NOMO-1 treated with DMSO at 0.1 percent for 48 hours (cell line): ENCODE measurements around the gene RNF151.

Experiments
- DNase-seq: peaks from one replicate; lab custom pipeline; 2025; ENCODE audit not compliant: unreplicated experiment; lab: John Stamatoyannopoulos, UW

RNF151 gene

DNA sequence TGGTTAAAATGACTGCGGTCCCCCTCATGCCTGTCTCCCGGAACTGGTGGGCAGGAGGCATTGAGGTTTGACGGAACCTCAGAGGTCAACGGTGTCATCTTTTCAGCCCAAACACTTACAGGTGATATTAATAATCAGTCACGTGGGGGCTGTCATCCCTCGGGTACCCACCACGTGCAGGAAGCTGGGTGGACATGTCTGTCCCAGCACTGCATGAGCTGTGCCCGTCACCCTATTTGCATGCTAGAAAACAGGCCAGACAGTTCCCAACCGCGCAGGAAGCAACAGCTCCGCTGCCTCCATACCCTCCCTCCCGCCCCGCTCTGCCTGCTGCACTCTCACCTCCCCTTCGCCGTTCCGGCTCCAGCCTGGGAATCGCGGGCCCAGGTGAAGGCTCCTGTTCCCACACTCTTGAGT is 24.5 kb downstream of the RNF151 start:
- no peak for DNase-seq

DNA sequence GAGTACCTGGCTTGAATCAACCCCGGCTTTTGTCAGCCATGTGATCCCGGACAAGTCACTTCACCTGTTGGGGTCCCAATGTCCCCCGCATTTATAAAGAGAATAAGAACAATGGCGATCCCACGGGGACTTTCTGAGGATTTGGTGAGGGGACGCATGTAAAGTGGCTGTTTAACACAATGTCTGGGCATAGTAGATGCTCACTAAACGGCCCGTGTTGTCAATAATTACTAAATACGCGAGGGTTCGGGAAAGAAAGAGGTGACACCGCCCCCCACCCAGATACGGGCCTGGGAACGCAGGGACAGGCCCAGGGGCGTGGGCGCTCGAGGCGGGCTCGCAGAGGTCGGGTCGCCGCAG is 24.9 kb downstream of the RNF151 start:
- DNase-seq: no peak

DNA sequence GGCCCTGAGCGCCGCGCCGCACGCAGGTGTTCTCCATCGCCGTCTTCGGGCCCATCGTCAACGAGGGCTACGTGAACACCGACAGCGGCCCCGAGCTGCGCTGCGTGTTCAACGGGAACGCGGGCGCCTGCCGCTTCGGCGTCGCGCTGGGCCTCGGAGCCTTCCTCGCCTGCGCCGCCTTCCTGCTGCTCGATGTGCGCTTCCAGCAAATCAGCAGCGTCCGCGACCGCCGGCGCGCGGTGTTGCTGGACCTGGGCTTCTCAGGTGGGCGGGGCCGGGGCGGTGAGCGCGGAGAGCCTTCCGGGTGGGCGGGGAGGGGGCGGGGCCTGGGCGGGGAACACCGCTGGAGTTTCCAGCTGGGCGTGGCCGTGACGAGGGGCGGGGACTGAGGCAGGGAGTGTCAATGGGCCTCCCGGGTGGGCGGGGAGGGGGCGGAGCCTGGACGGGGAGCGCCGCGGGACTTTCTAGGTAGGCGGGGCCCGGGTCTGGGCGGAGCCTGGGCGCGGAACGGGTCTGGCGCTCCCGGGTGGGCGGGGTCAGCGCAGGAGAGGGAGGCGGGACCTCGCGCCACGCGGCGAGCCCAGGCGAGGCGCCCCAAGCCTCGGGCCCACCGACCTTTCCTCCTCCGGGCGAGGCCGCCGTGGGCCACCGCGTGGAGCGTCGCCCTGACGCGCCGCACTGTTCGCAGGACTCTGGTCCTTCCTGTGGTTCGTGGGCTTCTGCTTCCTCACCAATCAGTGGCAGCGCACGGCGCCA is 25.5 kb downstream of the RNF151 start:
- DNase-seq: peak; percentile 80

- no peak for DNase-seq
Measured at GRCh38 chr16:1992704-1993317, 26.2 kb downstream of the RNF151 start.

DNA sequence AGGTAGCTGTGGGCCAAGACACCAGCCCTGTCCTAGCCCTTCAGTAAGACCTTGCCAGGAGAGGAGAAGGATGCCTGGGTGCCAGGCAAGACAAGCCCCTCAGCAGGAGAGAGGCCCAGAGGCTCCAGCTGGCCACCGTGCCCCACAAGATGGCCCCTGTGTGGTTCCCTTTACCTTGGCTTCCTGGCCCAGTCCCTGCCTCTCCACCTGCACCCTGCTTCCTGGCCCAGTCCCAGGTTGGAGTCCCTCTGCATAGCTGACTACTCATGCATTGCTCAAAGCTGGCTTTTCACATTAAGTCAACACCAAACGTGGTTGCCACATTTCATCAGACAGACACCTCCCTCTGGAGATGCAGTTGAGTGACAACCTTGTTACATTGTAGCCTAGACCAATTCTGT is 27.1 kb downstream of the RNF151 start:
- DNase-seq: no peak

GRCh38 chr16:1997494-1998359 is 31.1 kb downstream of the RNF151 start:
- DNase-seq: no peak

DNA sequence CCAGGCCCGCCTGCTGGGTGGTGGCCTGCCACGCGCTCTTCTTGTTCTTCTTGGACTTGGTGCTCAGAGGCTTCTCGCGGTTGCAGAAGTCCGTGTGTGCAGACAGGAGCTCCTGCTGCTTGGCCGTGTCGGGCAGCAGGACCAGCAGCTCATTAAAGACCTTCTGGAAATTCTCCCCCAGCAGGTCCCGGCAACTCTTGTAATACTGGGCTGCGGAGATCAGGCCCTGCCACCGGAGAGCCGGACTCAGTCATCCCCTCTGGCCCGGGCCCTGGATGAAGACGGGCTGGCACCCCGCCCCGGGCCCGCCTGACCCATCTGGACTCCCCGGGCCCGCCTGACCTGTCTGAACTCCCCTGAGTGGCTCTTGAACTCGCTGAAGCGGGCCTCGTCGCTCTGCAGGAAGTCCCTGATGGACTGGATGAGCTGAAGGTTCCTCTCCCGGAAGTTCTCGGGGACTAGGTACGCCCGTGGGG is 31.7 kb downstream of the RNF151 start:
- no peak for DNase-seq

GRCh38 chr16:1998852-1999801 is 32.5 kb downstream of the RNF151 start:
- DNase-seq: no peak

GRCh38 chr16:1999866-2000514 is 33.3 kb downstream of the RNF151 start:
- no peak for DNase-seq

DNA sequence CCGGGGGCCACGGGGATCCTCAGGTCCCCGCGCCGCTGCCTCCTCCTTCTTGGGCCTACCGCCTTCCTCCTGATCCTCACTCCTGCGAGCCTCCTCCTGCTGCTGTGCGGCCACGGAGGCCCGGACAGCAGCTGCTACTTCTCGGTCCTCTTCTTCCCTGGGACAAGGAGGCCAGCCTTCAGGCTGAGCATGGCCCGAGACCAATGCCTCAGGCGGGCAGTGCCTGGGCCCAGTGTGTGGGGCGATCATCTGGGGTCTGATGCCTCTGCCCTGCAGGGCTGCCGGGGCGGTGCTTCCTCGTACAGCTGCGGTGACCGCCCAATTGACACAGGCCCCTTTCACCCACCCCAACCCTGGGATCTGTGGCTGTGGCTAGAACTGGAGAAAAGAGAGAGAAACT is 34.4 kb downstream of the RNF151 start:
- no peak for DNase-seq

GRCh38 chr16:2001456-2002355 is 35.0 kb downstream of the RNF151 start:
- DNase-seq: no peak

GRCh38 chr16:2002406-2003230 is 36.0 kb downstream of the RNF151 start:
- no peak for DNase-seq

DNA sequence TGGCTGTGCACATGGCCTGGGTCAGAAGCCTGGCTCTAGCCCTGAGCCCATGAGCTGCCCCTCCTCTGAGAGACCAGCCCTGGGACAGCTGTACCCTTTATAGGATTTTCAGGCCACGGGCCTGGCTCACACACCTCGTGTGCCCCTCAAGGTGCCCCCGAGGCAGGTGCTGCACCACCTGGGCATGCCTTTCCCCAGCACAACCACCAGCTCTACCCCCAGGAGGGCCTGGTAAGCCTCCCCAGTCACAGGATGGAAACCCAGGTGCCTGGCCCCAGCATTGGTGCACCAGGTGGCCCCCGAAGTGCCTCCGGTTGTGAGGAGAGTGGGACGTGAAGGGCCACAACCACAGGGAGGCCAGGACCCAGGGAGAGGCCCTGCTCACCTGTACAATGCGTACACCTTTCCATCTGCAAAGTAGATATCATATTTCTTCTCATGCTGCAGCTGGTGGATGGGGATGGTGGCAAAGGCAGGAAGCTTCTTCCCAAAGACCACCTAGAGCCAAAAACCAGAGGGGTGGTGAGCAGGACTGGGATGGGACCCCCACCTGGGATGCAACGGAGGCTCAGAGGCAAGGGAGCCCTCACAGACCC is 36.7 kb downstream of the RNF151 start:
- no peak for DNase-seq

GRCh38 chr16:2003827-2004641 is 37.4 kb downstream of the RNF151 start:
- DNase-seq: peak; percentile 73

- DNase-seq: no peak
Measured at GRCh38 chr16:2004795-2005517, 38.3 kb downstream of the RNF151 start.

GRCh38 chr16:2005646-2006045 is 39.0 kb downstream of the RNF151 start:
- no peak for DNase-seq
